Uterus (tissue), 4 donors: Measurements from ENCODE around the gene FHIP1A. TPM values are rescaled to one million over a fixed set of nuclear protein-coding genes. Genes with fewer than 3 reads are reported as not detected.

Source experiments
- DNase-seq, 2 donors: peaks; one replicate each; pipeline ENCODE4 v3.0.0-alpha.2; 2019 to 2020
- H3K27ac ChIP-seq, 2 donors: fragments of 200-600 bp; sonication (generic); 1 replicate in 1 of 2; 2 replicates in 1 of 2; pipeline ENCODE4 v1.5.1; 2016 to 2018
- H3K27me3 ChIP-seq, 2 donors: fragments of 200-600 bp; sonication (generic); one replicate each; pipeline ENCODE4 v1.5.1; 2018 to 2019; ENCODE audit warnings: control low read depth in 1 of 2
- H3K36me3 ChIP-seq, 2 donors: fragments of 200-600 bp; sonication (generic); one replicate each; pipeline ENCODE4 v1.5.1; 2019; ENCODE audit warnings: control low read depth in 1 of 2
- H3K4me1 ChIP-seq, 2 donors: fragments of 200-600 bp; sonication (generic); one replicate each; pipeline ENCODE4 v1.5.1; 2018 to 2019; ENCODE audit warnings: control low read depth in 1 of 2
- H3K4me3 ChIP-seq, 2 donors: fragments of 200-600 bp; sonication (generic); 1 replicate in 1 of 2; 2 replicates in 1 of 2; pipeline ENCODE4 v1.5.1; 2018 to 2019; ENCODE audit warnings: mild to moderate bottlenecking in 1 of 2
- H3K9me3 ChIP-seq, 2 donors: fragments of 200-600 bp; sonication (generic); one replicate each; pipeline ENCODE4 v1.5.1; 2019; ENCODE audit warnings: control low read depth in 1 of 2
- POLR2A ChIP-seq, 2 donors: fragments of 450-650 bp; IDR thresholded peaks; one replicate each; pipeline ENCODE4 v1.6.1; 2016; ENCODE audit warnings: antibody characterized with exemption in 2 of 2, mild to moderate bottlenecking in 1 of 2, moderate library complexity in 1 of 2
- intact Hi-C: fragments of 100-400 bp; cut with DNase I; formaldehyde crosslinking; loops from one replicate; pipeline ENCODE4 v1.15.1; 2023; ENCODE audit warnings: low total_unique reads
- total RNA-seq, 4 donors: library from RNA; depleted of rRNA in 3 of 4; stranded (reverse); fragments of >200 nt in 3 of 4; gene quantifications; one replicate each; pipeline versions ENCODE4 v1.1.0 to v1.2.4, GENCODE V29; 2014 to 2023
- TF ChIP-seq, protein P1 (sequence below), 4 experiments: fragments of 200-600 bp in 2 of 4; fragments of 450-650 bp in 2 of 4; sonication (generic) in 2 of 4; IDR thresholded peaks; one replicate each; pipeline ENCODE4 v1.5.1; 2016 to 2019; ENCODE audit warnings: antibody characterized with exemption in 4 of 4, mild to moderate bottlenecking in 2 of 4, moderate library complexity in 1 of 4
- donor health status: DM: yes; HTN: yes; CAD: no.

Gene FHIP1A
- total RNA-seq, 4 donors from 2014 or later = 2.6 to 25.6 (median 10.5) TPM

DNA sequence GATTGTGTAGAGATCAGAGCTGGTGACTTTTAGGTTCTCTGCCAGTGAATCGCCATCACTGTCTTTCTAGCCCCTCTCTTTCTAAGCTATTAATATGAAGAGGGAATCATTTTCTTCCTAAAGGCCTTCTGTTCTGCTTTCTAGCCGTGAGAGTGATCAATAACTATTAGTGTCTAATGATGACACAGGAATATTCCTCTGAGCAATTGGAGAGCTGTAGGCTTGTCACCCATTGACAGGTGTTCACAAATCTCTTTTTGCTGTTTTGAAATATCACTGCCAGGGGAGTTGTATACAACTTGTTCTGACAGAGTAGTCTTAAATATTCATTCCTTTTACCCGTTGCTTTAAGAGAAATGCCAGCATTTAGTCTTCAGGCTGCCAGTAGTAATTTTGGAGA lies 13.9 kb downstream of the FHIP1A start:
- Histone ChIP-seq H3K4me1 (no peaks in the 10 kb centered on the region), H3K9me3 (no peaks in the 10 kb centered on the region), H3K27ac (no peak overlapping the region), H3K27me3 (no peaks in the 10 kb centered on the region), H3K36me3 (no peaks in the 10 kb centered on the region), H3K4me3 (no peak overlapping the region)
- DNase-seq = no peak
- TF ChIP-seq POLR2A (IDR thresholded peaks at IDR 0.05) = no peak
- TF ChIP-seq, protein P1, sequence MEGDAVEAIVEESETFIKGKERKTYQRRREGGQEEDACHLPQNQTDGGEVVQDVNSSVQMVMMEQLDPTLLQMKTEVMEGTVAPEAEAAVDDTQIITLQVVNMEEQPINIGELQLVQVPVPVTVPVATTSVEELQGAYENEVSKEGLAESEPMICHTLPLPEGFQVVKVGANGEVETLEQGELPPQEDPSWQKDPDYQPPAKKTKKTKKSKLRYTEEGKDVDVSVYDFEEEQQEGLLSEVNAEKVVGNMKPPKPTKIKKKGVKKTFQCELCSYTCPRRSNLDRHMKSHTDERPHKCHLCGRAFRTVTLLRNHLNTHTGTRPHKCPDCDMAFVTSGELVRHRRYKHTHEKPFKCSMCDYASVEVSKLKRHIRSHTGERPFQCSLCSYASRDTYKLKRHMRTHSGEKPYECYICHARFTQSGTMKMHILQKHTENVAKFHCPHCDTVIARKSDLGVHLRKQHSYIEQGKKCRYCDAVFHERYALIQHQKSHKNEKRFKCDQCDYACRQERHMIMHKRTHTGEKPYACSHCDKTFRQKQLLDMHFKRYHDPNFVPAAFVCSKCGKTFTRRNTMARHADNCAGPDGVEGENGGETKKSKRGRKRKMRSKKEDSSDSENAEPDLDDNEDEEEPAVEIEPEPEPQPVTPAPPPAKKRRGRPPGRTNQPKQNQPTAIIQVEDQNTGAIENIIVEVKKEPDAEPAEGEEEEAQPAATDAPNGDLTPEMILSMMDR (IDR thresholded peaks at IDR 0.05) = no peak
- intact Hi-C loops = no loop called here

DNA sequence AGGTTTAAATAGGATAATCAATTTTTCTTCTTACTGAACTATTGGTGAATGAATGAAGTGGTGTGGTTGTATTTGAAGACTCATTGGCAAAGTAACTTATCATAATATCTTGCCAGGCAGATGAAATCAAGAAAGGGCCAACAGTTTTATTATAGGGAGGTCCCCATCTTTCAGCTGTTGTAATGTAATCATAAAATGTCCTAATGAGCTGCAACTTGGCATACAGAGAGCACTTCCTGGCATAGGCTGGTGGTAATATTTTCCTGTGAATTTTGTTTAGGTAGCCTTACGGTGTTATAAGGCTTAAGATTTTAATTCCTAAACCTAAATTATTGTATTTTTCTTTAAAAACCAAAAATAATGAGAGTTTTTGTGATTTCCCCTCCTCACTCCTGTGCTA lies 17.5 kb downstream of the FHIP1A start:
- Histone ChIP-seq H3K27me3 (no peaks in the 10 kb centered on the region), H3K9me3 (no peaks in the 10 kb centered on the region), H3K27ac (peak overlapping the region in 1 of 2 donors; percentile 48), H3K4me3 (no peak overlapping the region), H3K4me1 (no peaks in the 10 kb centered on the region), H3K36me3 (no peaks in the 10 kb centered on the region)
- TF ChIP-seq, protein P1 (IDR thresholded peaks at IDR 0.05) = no peak
- TF ChIP-seq POLR2A (IDR thresholded peaks at IDR 0.05) = no peak
- intact Hi-C loops = no loop called here
- DNase-seq = no peak

DNA sequence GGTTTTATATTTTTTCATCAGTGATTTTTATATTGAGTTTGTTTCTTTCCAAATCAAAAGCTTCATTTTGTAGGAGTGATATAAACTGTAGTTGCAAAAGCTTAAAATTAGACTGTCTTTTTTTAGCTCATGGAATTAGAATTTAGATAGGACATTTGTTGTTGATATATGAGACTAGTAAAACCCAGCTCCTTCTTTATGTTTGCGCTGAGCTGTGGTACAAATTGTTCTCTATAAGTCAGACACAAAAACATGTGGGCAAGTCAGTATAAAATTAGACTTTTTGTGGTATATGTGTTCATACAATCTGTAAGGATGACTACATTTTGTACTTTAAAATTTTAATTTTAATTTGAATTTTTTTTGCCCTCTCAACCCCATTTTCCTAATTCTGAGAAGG lies 18.3 kb downstream of the FHIP1A start:
- Histone ChIP-seq H3K27me3 (no peaks in the 10 kb centered on the region), H3K4me3 (no peak overlapping the region), H3K27ac (peak overlapping the region in 1 of 2 donors; percentile 48), H3K36me3 (no peaks in the 10 kb centered on the region), H3K4me1 (no peaks in the 10 kb centered on the region), H3K9me3 (no peaks in the 10 kb centered on the region)
- no peak for DNase-seq
- intact Hi-C loops = no loop called here
- TF ChIP-seq POLR2A (IDR thresholded peaks at IDR 0.05) = no peak
- TF ChIP-seq, protein P1 (IDR thresholded peaks at IDR 0.05) = no peak

DNA sequence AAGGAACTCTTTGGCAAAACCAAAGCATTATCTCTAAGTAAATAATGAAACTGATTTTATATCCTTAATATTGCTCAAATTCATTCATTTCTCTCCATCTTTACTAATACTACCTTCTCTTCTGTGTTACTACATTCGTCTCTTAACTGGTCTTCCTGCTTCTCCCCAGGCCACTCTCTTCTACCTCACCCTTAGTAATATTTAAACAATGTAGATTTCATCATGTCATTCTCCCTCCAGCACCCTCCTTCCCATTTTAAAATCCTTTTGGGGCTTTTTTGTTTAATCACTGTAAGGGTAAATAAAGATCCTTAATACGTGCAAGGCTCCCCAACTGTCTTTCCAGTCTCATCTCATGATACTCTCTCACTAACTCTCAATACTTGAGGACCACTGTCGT lies 19.4 kb downstream of the FHIP1A start:
- no peak for DNase-seq
- H3K4me3 ChIP-seq = no peak overlapping the region
- intact Hi-C loops = no loop called here
- H3K27me3 ChIP-seq = no peaks in the 10 kb centered on the region
- no peaks in the 10 kb centered on the region for H3K36me3 ChIP-seq
- H3K9me3 ChIP-seq = no peaks in the 10 kb centered on the region
- H3K4me1 ChIP-seq = no peaks in the 10 kb centered on the region
- no peak overlapping the region for H3K27ac ChIP-seq
- no peak for TF ChIP-seq POLR2A (IDR thresholded peaks at IDR 0.05)
- TF ChIP-seq, protein P1 (IDR thresholded peaks at IDR 0.05) = no peak

DNA sequence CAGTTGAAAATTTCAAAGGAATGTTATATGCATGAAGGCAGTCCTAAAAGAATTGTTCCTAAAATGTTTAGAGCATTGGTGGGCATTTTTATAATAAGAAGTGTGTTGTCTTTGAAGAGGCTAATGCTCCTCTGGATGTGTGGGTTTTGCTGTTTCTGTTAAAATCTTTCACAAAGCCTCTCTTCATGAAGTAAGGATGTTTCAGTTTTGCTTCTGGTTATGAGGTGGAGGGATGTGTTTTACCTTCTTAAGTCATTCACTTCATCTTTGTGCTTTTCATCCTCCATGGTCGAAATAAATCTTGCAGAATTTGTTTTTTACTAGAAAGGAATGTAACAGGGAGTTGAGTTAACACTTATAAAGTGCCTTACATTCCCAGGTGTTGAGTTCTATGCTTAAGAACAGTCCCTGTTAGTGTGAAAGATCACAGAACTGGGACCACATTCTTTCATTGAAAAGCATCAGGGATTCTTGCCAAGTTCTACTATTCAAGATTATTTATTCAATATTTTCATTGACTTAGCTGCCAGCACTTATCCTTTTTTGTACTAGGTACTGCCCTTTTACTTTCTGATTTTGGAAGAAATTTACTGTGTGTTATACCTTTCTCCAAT lies 21.1 kb downstream of the FHIP1A start:
- Histone ChIP-seq H3K4me1 (no peaks in the 10 kb centered on the region), H3K4me3 (no peak overlapping the region), H3K36me3 (no peaks in the 10 kb centered on the region), H3K27ac (peak overlapping the region in 1 of 2 donors; percentile 40), H3K9me3 (no peaks in the 10 kb centered on the region), H3K27me3 (no peaks in the 10 kb centered on the region)
- intact Hi-C loops = no loop called here
- TF ChIP-seq, protein P1 (IDR thresholded peaks at IDR 0.05) = no peak
- no peak for TF ChIP-seq POLR2A (IDR thresholded peaks at IDR 0.05)
- DNase-seq = no peak
